GM23338 (cell line): ENCODE data around the gene TPT1. TPM values are rescaled to one million over a fixed set of nuclear protein-coding genes. Genes with fewer than 3 reads are reported as not detected.
A peak's percentile ranks its signal among the peaks of the same experiment; 100 is the strongest.

Source experiments
- ATAC-seq: fragments of 200-7000 bp; cut with Tn5 transposase; 3 replicates; pipeline ENCODE4 v1.9.1; 2020
- DNase-seq: peaks from one replicate; pipeline ENCODE4 v3.0.0-alpha.2; 2015; ENCODE audit warnings: low spot score
- H2AFZ ChIP-seq: fragments of 200-600 bp; sonication (generic); 2 replicates; pipeline ENCODE4 v1.8.0; 2016; ENCODE audit warnings: antibody characterized with exemption, mild to moderate bottlenecking, moderate library complexity
- H3F3A ChIP-seq: fragments of 200-600 bp; sonication (generic); replicated peaks from 2 replicates; pipeline ENCODE4 v1.8.0; 2017; ENCODE audit warnings: antibody characterized with exemption, mixed run types, low read depth
- H3K27ac ChIP-seq: fragments of 200-600 bp; sonication (generic); 2 replicates; pipeline ENCODE4 v1.6.1; 2016; ENCODE audit warnings: low read depth
- H3K27me3 ChIP-seq: fragments of 200-600 bp; sonication (generic); 2 replicates; pipeline ENCODE4 v1.8.0; 2016; ENCODE audit warnings: mild to moderate bottlenecking, mixed run types, moderate library complexity; ENCODE audit not compliant: insufficient read depth
- H3K36me3 ChIP-seq: fragments of 200-600 bp; sonication (generic); 2 replicates; pipeline ENCODE4 v1.8.0; 2016; ENCODE audit warnings: mild to moderate bottlenecking; ENCODE audit not compliant: insufficient read depth
- H3K4me1 ChIP-seq: fragments of 200-600 bp; sonication (generic); 2 replicates; pipeline ENCODE4 v1.8.0; 2016; ENCODE audit warnings: mild to moderate bottlenecking, moderate library complexity; ENCODE audit not compliant: insufficient read depth
- H3K4me2 ChIP-seq: fragments of 200-600 bp; sonication (generic); 2 replicates; pipeline ENCODE4 v1.7.1; 2017; ENCODE audit warnings: mixed run types
- H3K4me3 ChIP-seq: fragments of 200-600 bp; sonication (generic); 2 replicates; pipeline ENCODE4 v1.6.1; 2016; ENCODE audit warnings: mixed run types
- H3K79me2 ChIP-seq: fragments of 200-600 bp; sonication (generic); replicated peaks from 2 replicates; pipeline ENCODE4 v1.8.0; 2017; ENCODE audit warnings: mild to moderate bottlenecking; ENCODE audit not compliant: insufficient read depth
- H3K9me2 ChIP-seq: fragments of 200-600 bp; sonication (generic); 2 replicates; pipeline ENCODE4 v1.8.0; 2017; ENCODE audit not compliant: insufficient read depth
- H4K20me1 ChIP-seq: fragments of 200-600 bp; sonication (generic); replicated peaks from 2 replicates; pipeline ENCODE4 v1.8.0; 2017; ENCODE audit warnings: mild to moderate bottlenecking; ENCODE audit not compliant: insufficient read depth
- H3K27ac Mint-ChIP-seq: 2 replicates; pipeline ENCODE4 v1.8.0; 2020; ENCODE audit warnings: inconsistent platforms, mild to moderate bottlenecking, moderate library complexity, mixed read lengths
- H3K27me3 Mint-ChIP-seq: 3 replicates; pipeline ENCODE4 v1.8.0; 2022; ENCODE audit warnings: low read depth, mild to moderate bottlenecking, moderate library complexity, mixed read lengths, inconsistent platforms; ENCODE audit not compliant: insufficient read depth, poor library complexity
- H3K36me3 Mint-ChIP-seq: 3 replicates; pipeline ENCODE4 v1.8.0; 2021; ENCODE audit warnings: low read depth, mild to moderate bottlenecking, inconsistent platforms, moderate library complexity, mixed read lengths
- H3K4me1 Mint-ChIP-seq: 3 replicates; pipeline ENCODE4 v1.8.0; 2020; ENCODE audit warnings: mild to moderate bottlenecking, inconsistent platforms, mixed read lengths
- H3K4me3 Mint-ChIP-seq: 3 replicates; pipeline ENCODE4 v1.8.0; 2021; ENCODE audit warnings: moderate library complexity, mild to moderate bottlenecking, inconsistent platforms, mixed read lengths
- H3K9me3 Mint-ChIP-seq: 3 replicates; pipeline ENCODE4 v1.8.0; 2020; ENCODE audit warnings: moderate library complexity, mild to moderate bottlenecking, inconsistent platforms, mixed read lengths
- ETS1 ChIP-seq: IDR thresholded peaks from 2 replicates; pipeline ENCODE4 v1.6.1; 2016; ENCODE audit warnings: antibody characterized with exemption
- EZH2 ChIP-seq: fragments of 200-600 bp; sonication (generic); IDR thresholded peaks from one replicate; pipeline ENCODE4 v1.8.0; 2017; ENCODE audit warnings: antibody characterized with exemption, mild to moderate bottlenecking, low read depth; ENCODE audit not compliant: unreplicated experiment
- NANOG ChIP-seq: IDR thresholded peaks from 2 replicates; pipeline ENCODE4 v1.6.1; 2016; ENCODE audit warnings: antibody characterized with exemption, borderline replicate concordance
- POLR2AphosphoS5 ChIP-seq: IDR thresholded peaks from 2 replicates; pipeline ENCODE4 v1.6.1; 2016; ENCODE audit warnings: antibody characterized with exemption, low read depth
- ZNF462 ChIP-seq: fragments of 250-450 bp; sonication (Bioruptor Pico); IDR thresholded peaks from 2 replicates; pipeline ENCODE4 v1.5.0; 2020; ENCODE audit warnings: mild to moderate bottlenecking, moderate library complexity
- polyA plus RNA-seq: library from polyadenylated mRNA; unstranded; fragments of >200 nt; fragmentation: Nextera tagmentation; extraction: Ambion mirVana; gene quantifications from 2 replicates; pipeline ENCODE4 v1.2.1, GENCODE V29; 2016
- total RNA-seq: library from RNA; depleted of rRNA; stranded (reverse); fragments of >200 nt; shearing (Covaris generic); gene quantifications from 2 replicates; pipeline ENCODE4 v1.2.3, GENCODE V29; 2014

The TPT1 gene
- total and polyA plus RNA-seq, 2 experiments from 2014 or later = 1,385 to 2,519 TPM

GRCh38 chr13:45295536-45295935 is 45.4 kb downstream of the TPT1 start (continued):
- TF ChIP-seq ZNF462 (no peak), ETS1 (no peak), POLR2AphosphoS5 (no peak)

- peaks cover 6% of the 10 kb centered on the region for H3K27me3 Mint-ChIP-seq
- TF ChIP-seq ETS1 (no peak), ZNF462 (no peak), NANOG (no peak), EZH2 (no peak)
Measured at GRCh38 chr13:45292176-45292575, 48.8 kb downstream of the TPT1 start.

More at GRCh38 chr13:45292176-45292575, 48.8 kb downstream of the TPT1 start:
- Histone ChIP-seq H4K20me1 (no peaks in the 10 kb centered on the region), H3K36me3 (no peaks in the 10 kb centered on the region; the same call in 1 of the 2 replicates), H2AFZ (no peak overlapping the region), H3F3A (0 out of 2 replicates have a peak, but pooled peaks cover 3% of the 10 kb centered on the region), H3K27me3 (no peaks in the 10 kb centered on the region), H3K4me3 (no peak overlapping the region), H3K79me2 (no peaks in the 10 kb centered on the region), H3K9me2 (no peaks in the 10 kb centered on the region), H3K4me2 (no peak overlapping the region), H3K4me1 (peaks cover 5% of the 10 kb centered on the region; the same call in 1 of the 2 replicates), H3K27ac (no peak overlapping the region)
- Mint-ChIP-seq H3K36me3 (peaks cover 5% of the 10 kb centered on the region; the same call in 2 of the 3 replicates), H3K4me3 (no peak overlapping the region), H3K9me3 (no peaks in the 10 kb centered on the region), H3K4me1 (peaks cover 2% of the 10 kb centered on the region; the same call in 2 of the 3 replicates), H3K27ac (no peak overlapping the region)
- ATAC-seq (peak; percentile 26; the same call in 2 of the 3 replicates), DNase-seq (no peak)
